Activated CD8-positive, alpha-beta T cell treated with anti-CD3 and anti-CD28 coated beads for 36 hours (primary cell): ENCODE data around the gene TSSK6. TPM values are rescaled to one million over a fixed set of nuclear protein-coding genes. Genes with fewer than 3 reads are reported as not detected.
A peak's percentile ranks its signal among the peaks of the same experiment; 100 is the strongest.

Experiments
- ATAC-seq: fragments of 200-7000 bp; cut with Tn5 transposase; one replicate; pipeline ENCODE4 v1.10.0; 2021; ENCODE audit warnings: mild to moderate bottlenecking, moderate library complexity
- CTCF ChIA-PET: fragments of 350-600 bp; sonication (Branson Sonifier 250); formaldehyde crosslinking; loops from one replicate; lab custom pipeline; 2021; ENCODE audit warnings: antibody characterized with exemption; lab: Charles Lee
- POLR2A ChIA-PET: fragments of 350-600 bp; sonication (Branson Sonifier 250); formaldehyde crosslinking; loops from one replicate; lab custom pipeline; 2021; ENCODE audit warnings: antibody characterized with exemption; lab: Charles Lee
- DNase-seq: peaks from one replicate; pipeline ENCODE4 v3.0.0-alpha.2; 2020
- H3K27ac Mint-ChIP-seq: one replicate; pipeline ENCODE4 v1.8.0; 2021; ENCODE audit warnings: mild to moderate bottlenecking, mixed read lengths
- H3K27me3 Mint-ChIP-seq: one replicate; pipeline ENCODE4 v1.8.0; 2021; ENCODE audit warnings: mixed read lengths
- H3K36me3 Mint-ChIP-seq: one replicate; pipeline ENCODE4 v1.8.0; 2021; ENCODE audit warnings: low read depth, mixed read lengths
- H3K4me1 Mint-ChIP-seq: one replicate; pipeline ENCODE4 v1.8.0; 2021; ENCODE audit warnings: low read depth, mixed read lengths
- H3K4me3 Mint-ChIP-seq: one replicate; pipeline ENCODE4 v1.8.0; 2021; ENCODE audit warnings: mild to moderate bottlenecking, moderate library complexity, mixed read lengths
- H3K9me3 Mint-ChIP-seq: one replicate; pipeline ENCODE4 v1.8.0; 2021; ENCODE audit warnings: mixed read lengths
- intact Hi-C: fragments of 100-400 bp; cut with micrococcal nuclease; formaldehyde crosslinking; loops from one replicate; pipeline ENCODE4 v1.10.0; 2022
- total RNA-seq, 2 experiments: library from RNA; stranded (reverse); gene quantifications; one replicate each; pipeline ENCODE4 v1.2.3, GENCODE V29; 2021
- TF ChIP-seq, protein P1 (sequence below): fragments of 200-600 bp; IDR thresholded peaks from one replicate; pipeline ENCODE4 v1.8.0; 2022; ENCODE audit warnings: antibody characterized with exemption, mild to moderate bottlenecking

Gene TSSK6
- total RNA-seq, 2 experiments from 2014 or later = 3.4 to 4.9 TPM

DNA sequence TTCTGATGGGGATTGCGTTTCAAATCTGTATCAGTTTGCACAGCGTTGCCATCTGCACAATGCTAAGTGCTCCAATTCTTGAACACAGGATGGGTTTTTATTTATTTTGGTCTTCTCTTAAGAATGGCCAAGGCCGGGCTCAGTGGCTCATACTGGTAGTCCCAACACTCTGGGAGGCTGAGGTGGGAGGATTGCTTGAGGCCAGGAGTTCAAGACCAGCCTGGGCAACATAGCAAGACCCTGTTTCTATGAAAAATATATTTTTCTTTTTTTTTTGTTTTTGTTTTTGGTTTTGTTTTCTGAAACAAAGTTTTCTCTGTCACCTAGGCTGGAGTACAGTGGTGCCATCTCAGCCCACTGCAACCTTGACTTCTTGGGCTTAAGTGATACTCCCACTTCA, 7.8 kb upstream of the TSSK6 start:
- POLR2A ChIA-PET = no interaction called here
- Mint-ChIP-seq H3K36me3 (peaks cover 32% of the 10 kb centered on the region), H3K9me3 (no peaks in the 10 kb centered on the region), H3K27ac (no peak overlapping the region), H3K4me3 (no peak overlapping the region), H3K27me3 (no peaks in the 10 kb centered on the region), H3K4me1 (peaks cover 32% of the 10 kb centered on the region)
- intact Hi-C loops = no loop called here
- CTCF ChIA-PET = interaction anchor here (1.7 to 3.0 kb wide), 2 partner anchors 9 to 31 kb away, joined by 6 to 10 read pairs; no protein-coding TSS in a partner anchor
- DNase-seq (no peak), ATAC-seq (no peak)
- TF ChIP-seq, protein P1, sequence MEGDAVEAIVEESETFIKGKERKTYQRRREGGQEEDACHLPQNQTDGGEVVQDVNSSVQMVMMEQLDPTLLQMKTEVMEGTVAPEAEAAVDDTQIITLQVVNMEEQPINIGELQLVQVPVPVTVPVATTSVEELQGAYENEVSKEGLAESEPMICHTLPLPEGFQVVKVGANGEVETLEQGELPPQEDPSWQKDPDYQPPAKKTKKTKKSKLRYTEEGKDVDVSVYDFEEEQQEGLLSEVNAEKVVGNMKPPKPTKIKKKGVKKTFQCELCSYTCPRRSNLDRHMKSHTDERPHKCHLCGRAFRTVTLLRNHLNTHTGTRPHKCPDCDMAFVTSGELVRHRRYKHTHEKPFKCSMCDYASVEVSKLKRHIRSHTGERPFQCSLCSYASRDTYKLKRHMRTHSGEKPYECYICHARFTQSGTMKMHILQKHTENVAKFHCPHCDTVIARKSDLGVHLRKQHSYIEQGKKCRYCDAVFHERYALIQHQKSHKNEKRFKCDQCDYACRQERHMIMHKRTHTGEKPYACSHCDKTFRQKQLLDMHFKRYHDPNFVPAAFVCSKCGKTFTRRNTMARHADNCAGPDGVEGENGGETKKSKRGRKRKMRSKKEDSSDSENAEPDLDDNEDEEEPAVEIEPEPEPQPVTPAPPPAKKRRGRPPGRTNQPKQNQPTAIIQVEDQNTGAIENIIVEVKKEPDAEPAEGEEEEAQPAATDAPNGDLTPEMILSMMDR = no peak

DNA sequence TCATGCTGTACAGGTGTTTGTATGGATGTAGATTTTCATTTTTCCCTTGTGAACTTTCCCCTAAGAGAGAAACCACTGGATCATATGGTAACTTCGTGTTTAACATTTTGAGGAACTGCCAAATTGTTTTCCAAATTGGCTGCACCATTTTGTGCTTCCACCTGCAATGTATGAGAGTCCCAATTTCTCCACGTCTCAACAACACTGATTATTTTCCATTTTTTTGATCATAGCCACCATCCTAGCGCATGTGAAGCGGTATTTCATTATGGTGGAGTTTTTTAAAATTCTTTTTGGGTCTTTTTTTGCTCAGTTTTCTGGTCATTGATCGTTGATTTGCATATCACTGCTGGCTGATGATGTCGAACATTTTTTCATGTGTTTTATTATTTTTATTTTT, 5.6 kb upstream of the TSSK6 start:
- POLR2A ChIA-PET = no interaction called here
- Mint-ChIP-seq H3K4me1 (peaks cover 35% of the 10 kb centered on the region), H3K27ac (peak overlapping the region; percentile 32), H3K27me3 (no peaks in the 10 kb centered on the region), H3K9me3 (no peaks in the 10 kb centered on the region), H3K4me3 (no peak overlapping the region), H3K36me3 (peaks cover 28% of the 10 kb centered on the region)
- TF ChIP-seq, protein P1 = no peak
- no peak for DNase-seq
- ATAC-seq = no peak
- CTCF ChIA-PET = interaction anchor here (1.2 to 3.0 kb wide), 3 partner anchors 10 to 33 kb away, joined by 3 to 10 read pairs (median 5); no protein-coding TSS in a partner anchor
- intact Hi-C loops = no loop called here

DNA sequence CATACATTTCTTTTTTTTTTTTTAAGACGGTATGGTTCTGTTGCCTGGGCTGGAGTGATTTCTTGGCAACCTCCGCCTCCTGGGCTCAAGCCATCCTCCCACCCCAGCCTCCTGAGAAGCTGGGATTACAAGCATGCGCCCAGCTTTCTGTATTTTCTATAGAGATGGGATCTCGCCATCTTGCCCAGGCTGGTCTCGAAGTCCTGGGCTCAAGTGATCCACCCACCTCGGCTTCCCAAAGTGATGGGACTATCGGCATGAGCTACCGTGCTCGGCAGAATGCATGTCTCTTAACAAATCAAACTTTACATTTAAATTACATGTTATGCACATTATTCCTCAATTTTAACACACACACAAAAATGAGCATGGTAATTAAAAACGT, 1.9 kb upstream of the TSSK6 start:
- no peaks in the 10 kb centered on the region for H3K9me3 Mint-ChIP-seq
- H3K36me3 Mint-ChIP-seq = peaks cover 24% of the 10 kb centered on the region
- TF ChIP-seq, protein P1 = no peak
- H3K4me1 Mint-ChIP-seq = peaks cover 33% of the 10 kb centered on the region
- DNase-seq = no peak
- ATAC-seq = no peak
- intact Hi-C loops = no loop called here
- H3K27me3 Mint-ChIP-seq = no peaks in the 10 kb centered on the region
- peak overlapping the region; percentile 94 for H3K27ac Mint-ChIP-seq
- ChIA-PET POLR2A (interaction anchor here (2.0 to 2.7 kb wide), 3 partner anchors 13 to 195 kb away, joined by 4 to 11 read pairs (median 6); no protein-coding TSS in a partner anchor), CTCF (interaction anchor here (0.6 to 3.8 kb wide), 3 partner anchors 15 to 535 kb away, joined by 3 to 23 read pairs (median 3); no protein-coding TSS in a partner anchor)
- H3K4me3 Mint-ChIP-seq = peak overlapping the region; percentile 93

DNA sequence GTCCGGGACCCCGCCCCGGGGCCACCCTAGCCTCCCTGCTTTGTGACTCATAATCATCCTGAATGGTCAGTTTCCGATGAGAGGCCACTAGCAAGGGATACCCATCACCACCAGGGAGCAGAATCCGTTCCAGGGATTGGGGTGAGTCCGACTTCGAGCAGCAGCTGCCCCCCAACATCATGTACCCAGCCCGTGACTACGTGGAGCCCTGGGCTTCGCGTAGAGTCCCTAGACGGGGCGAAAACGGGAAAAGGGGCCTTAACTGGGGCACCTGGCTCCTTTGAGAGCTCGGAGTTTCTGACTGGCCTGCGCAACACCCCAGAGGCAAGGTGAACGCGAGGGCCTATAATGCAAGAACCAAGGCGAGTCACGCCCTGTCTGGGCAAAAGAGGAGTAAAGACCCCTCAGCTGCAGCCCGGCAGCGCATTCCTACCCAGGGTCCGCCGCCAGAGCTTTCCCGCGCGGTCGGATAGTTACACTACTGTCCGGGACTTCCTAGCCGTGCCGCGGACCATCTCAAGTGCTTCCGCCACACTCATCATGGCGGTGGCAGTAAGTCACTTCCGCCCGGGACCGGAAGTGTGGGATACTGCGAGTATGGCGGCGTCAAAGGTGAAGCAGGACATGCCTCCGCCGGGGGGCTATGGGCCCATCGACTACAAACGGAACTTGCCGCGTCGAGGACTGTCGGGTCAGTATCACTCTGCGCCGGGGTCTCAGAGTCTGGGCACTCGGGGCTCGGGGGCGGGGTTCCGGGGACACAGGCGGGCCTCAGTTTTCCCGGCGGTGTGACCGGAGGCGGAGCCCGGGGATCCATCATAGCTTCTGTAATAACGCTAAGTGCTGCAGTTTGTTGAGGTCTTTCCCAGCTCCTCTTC, 533 bp upstream of the TSSK6 start, which contains the start of gene NDUFA13:
Gene NDUFA13 (plus strand): TSS at position 584 of the 878 bp plus-strand sequence. CDS start 14 bp downstream, at position 598.
- POLR2A ChIA-PET = interaction anchor here (0.7 to 2.7 kb wide), 18 partner anchors 9 to 370 kb away, joined by 3 to 11 read pairs (median 4); no protein-coding TSS in a partner anchor
- Mint-ChIP-seq H3K27me3 (no peaks in the 10 kb centered on the region), H3K4me3 (peak within 1 kb of the TSS; percentile 93), H3K4me1 (peaks cover 32% of the 10 kb centered on the region), H3K27ac (peak within 1 kb of the TSS; percentile 94), H3K9me3 (no peaks in the 10 kb centered on the region), H3K36me3 (peaks cover 21% of the 10 kb centered on the region)
- CTCF ChIA-PET = interaction anchor here (0.6 to 3.8 kb wide), 8 partner anchors 15 to 370 kb away, joined by 3 to 23 read pairs (median 4); partner anchors contain the start of gene GMIP
- DNase-seq (peak; percentile 96), ATAC-seq (peak; percentile 92)
- intact Hi-C loops = no loop called here
- TF ChIP-seq, protein P1 = no peak
